Stimulated activated CD8-positive, alpha-beta memory T cell treated with anti-CD3 and anti-CD28 coated beads, Interleukin-12 subunit alpha, Interleukin-12 subunit beta, amount 100 ng/mL, for 1 hour (primary cell): Measurements from ENCODE around the gene PLEKHA1.

Experiments
- DNase-seq: peaks from one replicate; pipeline ENCODE4 v3.0.0-alpha.2; 2020; ENCODE audit warnings: low read depth

Gene PLEKHA1

GRCh38 chr10:122422266-122422989 lies 47.9 kb downstream of the PLEKHA1 start:
- DNase-seq, result peak; percentile 8

GRCh38 chr10:122424059-122424458 lies 49.6 kb downstream of the PLEKHA1 start:
- no peak for DNase-seq

GRCh38 chr10:122426829-122427228 lies 52.3 kb downstream of the PLEKHA1 start:
- no peak for DNase-seq

- no peak for DNase-seq
These were observed 52.8 kb downstream of the PLEKHA1 start for GRCh38 chr10:122427280-122427679.

- DNase-seq, result no peak
These were observed 60.8 kb downstream of the PLEKHA1 start for GRCh38 chr10:122435212-122435827.

GRCh38 chr10:122441961-122442360 lies 67.5 kb downstream of the PLEKHA1 start:
- DNase-seq, result no peak

- no peak for DNase-seq
These were observed 71.0 kb downstream of the PLEKHA1 start for GRCh38 chr10:122445469-122445868.

- DNase-seq, result no peak
These were observed 71.4 kb downstream of the PLEKHA1 start for GRCh38 chr10:122445904-122446303.

- DNase-seq, result no peak
These were observed 72.3 kb downstream of the PLEKHA1 start for GRCh38 chr10:122446668-122447423.

- no peak for DNase-seq
These were observed 74.1 kb downstream of the PLEKHA1 start for GRCh38 chr10:122448600-122448999.

GRCh38 chr10:122449153-122449552 lies 74.6 kb downstream of the PLEKHA1 start:
- DNase-seq, result no peak

- DNase-seq, result no peak
These were observed 76.0 kb downstream of the PLEKHA1 start for GRCh38 chr10:122450353-122450990.

- no peak for DNase-seq
These were observed 79.6 kb downstream of the PLEKHA1 start for GRCh38 chr10:122454071-122454470.

- no peak for DNase-seq
These were observed 80.1 kb downstream of the PLEKHA1 start, which contains the start of gene ARMS2 for GRCh38 chr10:122454603-122455080. Gene ARMS2, plus strand, starts transcription at chr10:122454653. Its CDS starts 75 bp downstream, at chr10:122454728.

- DNase-seq, result no peak
These were observed 81.0 kb downstream of the PLEKHA1 start for GRCh38 chr10:122455376-122456079.

GRCh38 chr10:122457934-122458333 lies 83.4 kb downstream of the PLEKHA1 start:
- DNase-seq, result no peak

- no peak for DNase-seq
These were observed 84.2 kb downstream of the PLEKHA1 start for GRCh38 chr10:122458693-122459092.

- no peak for DNase-seq
These were observed 85.2 kb downstream of the PLEKHA1 start for GRCh38 chr10:122459561-122460273.

- no peak for DNase-seq
These were observed 86.4 kb downstream of the PLEKHA1 start for GRCh38 chr10:122460891-122461293.

- DNase-seq, result no peak
These were observed 86.8 kb downstream of the PLEKHA1 start, which contains the start of gene HTRA1 for GRCh38 chr10:122461367-122461728. Gene HTRA1, plus strand, starts transcription at chr10:122461553. Its CDS starts 100 bp downstream, at chr10:122461653.
